ENCODE results near the gene OR51B2.
"Not testable (repeated sequence)": the region's sequence is repeated elsewhere in the genome, so short reads cannot be mapped to it uniquely, and the experiment has no call there.

GRCh38 chr11:5337253-5337652 lies 13.2 kb upstream of the OR51B2 start:
- not testable (repeated sequence) for TF ChIP-seq CTCF (conservative IDR thresholded peaks at IDR 0.05; ENCODE audit: low read length); EZH2phosphoT487 (IDR thresholded peaks at IDR 0.05; ENCODE audit: borderline replicate concordance, low read depth, low read length)

Measured in OCI-LY7 (cell line).